Keratinocyte (primary cell): ENCODE results near the gene ABI1. TPM values are rescaled to one million over a fixed set of nuclear protein-coding genes. Genes with fewer than 3 reads are reported as not detected.

Experiments
- DNase-seq: peaks from one replicate; pipeline ENCODE4 v3.0.0-alpha.2; 2011; ENCODE audit warnings: low read depth, missing footprints, low spot score
- FAIRE-seq: peaks from 2 replicates; lab custom pipeline; 2011; peaks lifted over from hg19 to GRCh38; lab: Jason Lieb, UNC
- H2AFZ ChIP-seq: 2 replicates; pipeline ENCODE4 v1.6.0; 2012; ENCODE audit warnings: low read length, control low read depth, inconsistent platforms; ENCODE audit not compliant: control insufficient read depth
- H3K27ac ChIP-seq: 2 replicates; pipeline ENCODE4 v1.5.1; 2011; ENCODE audit warnings: low read length; ENCODE audit not compliant: control insufficient read depth, insufficient read depth
- H3K27me3 ChIP-seq: 3 replicates; pipeline ENCODE4 v1.6.0; 2011; ENCODE audit warnings: low read length; ENCODE audit not compliant: control insufficient read depth, insufficient read depth; ENCODE audit errors: extremely low read depth
- H3K36me3 ChIP-seq, 2 experiments: 2 replicates in 1 of 2; 3 replicates in 1 of 2; pipeline ENCODE4 v1.5.1; 2011; ENCODE audit warnings: low read length in 2 of 2, mild to moderate bottlenecking in 1 of 2; ENCODE audit not compliant: control insufficient read depth in 2 of 2, insufficient read depth in 2 of 2; ENCODE audit errors: extremely low read depth in 1 of 2
- H3K4me1 ChIP-seq: 3 replicates; pipeline ENCODE4 v1.5.1; 2011; ENCODE audit warnings: low read length; ENCODE audit not compliant: control insufficient read depth, insufficient read depth; ENCODE audit errors: extremely low read depth
- H3K4me2 ChIP-seq: 3 replicates; pipeline ENCODE4 v1.6.0; 2011; ENCODE audit warnings: low read depth, low read length; ENCODE audit not compliant: control insufficient read depth, insufficient read depth; ENCODE audit errors: extremely low read depth
- H3K4me3 ChIP-seq, 3 experiments: fragments of 200-600 bp in 1 of 3; sonication (generic) in 1 of 3; 2 replicates in 2 of 3; 3 replicates in 1 of 3; pipeline ENCODE4 v1.5.1; 2011 to 2016; ENCODE audit warnings: low read length in 3 of 3, mild to moderate bottlenecking in 3 of 3, control low read depth in 2 of 3, inconsistent platforms in 1 of 3, low read depth in 1 of 3, mixed read lengths in 1 of 3, mixed run types in 1 of 3, moderate library complexity in 1 of 3; ENCODE audit not compliant: control insufficient read depth in 2 of 3, insufficient read depth in 2 of 3; ENCODE audit errors: extremely low read depth in 1 of 3
- H3K79me2 ChIP-seq: 2 replicates; pipeline ENCODE4 v1.6.0; 2012; ENCODE audit warnings: low read length; ENCODE audit not compliant: control insufficient read depth, insufficient read depth
- H3K9ac ChIP-seq: 3 replicates; pipeline ENCODE4 v1.6.0; 2011; ENCODE audit warnings: low read length; ENCODE audit not compliant: control insufficient read depth, insufficient read depth; ENCODE audit errors: extremely low read depth
- H3K9me1 ChIP-seq: 3 replicates; pipeline ENCODE4 v1.6.0; 2011; ENCODE audit warnings: low read length; ENCODE audit not compliant: control insufficient read depth, insufficient read depth; ENCODE audit errors: extremely low read depth
- H3K9me3 ChIP-seq: 2 replicates; pipeline ENCODE4 v1.5.1; 2012; ENCODE audit warnings: low read depth, low read length; ENCODE audit not compliant: control insufficient read depth
- H4K20me1 ChIP-seq: 3 replicates; pipeline ENCODE4 v1.6.0; 2011; ENCODE audit warnings: low read length; ENCODE audit not compliant: control insufficient read depth, insufficient read depth; ENCODE audit errors: extremely low read depth
- EZH2 ChIP-seq: IDR thresholded peaks from one replicate; pipeline ENCODE4 v1.6.1; 2012; ENCODE audit warnings: inconsistent platforms, mild to moderate bottlenecking, low read length, moderate library complexity
- dilution Hi-C: fragments of 300-500 bp; cut with MboI; formaldehyde crosslinking; loops from one replicate; pipeline ENCODE4 v1.7.0; 2020; ENCODE audit warnings: low sequenced_read_pairs; ENCODE audit not compliant: extremely low pct_ligation_motif_present
- polyA plus RNA-seq, 5 experiments: library from polyadenylated mRNA; depleted of rRNA in 3 of 5; stranded (reverse) in 3 of 5; stranded (forward) in 1 of 5; unstranded in 1 of 5; fragments of >200 nt; gene quantifications; 1 replicate in 1 of 5; 2 replicates in 3 of 5; 3 replicates in 1 of 5; pipeline versions ENCODE4 v1.2.1 to v1.2.3, GENCODE V29; 2011 to 2012; ENCODE audit warnings: missing spikeins in 2 of 5, low read depth in 1 of 5, low replicate concordance in 1 of 5
- TF ChIP-seq, protein P1 (sequence below), 3 experiments: IDR thresholded peaks in 1 of 3; conservative IDR thresholded peaks in 1 of 3; optimal IDR thresholded peaks in 1 of 3; 2 replicates in 2 of 3; 3 replicates in 1 of 3; pipeline versions ENCODE3 to v1.5.1; 2011; ENCODE audit warnings: low read length in 3 of 3, mild to moderate bottlenecking in 3 of 3, moderate library complexity in 2 of 3, control low read depth in 1 of 3, inconsistent platforms in 1 of 3; ENCODE audit not compliant: insufficient read depth in 2 of 3; ENCODE audit errors: extremely low read depth in 1 of 3

ABI1 gene
- polyA plus RNA-seq, 1 donor (not counting 4 experiments of a cell fraction or from before 2014, with no cell fraction given): 78.9 TPM

DNA sequence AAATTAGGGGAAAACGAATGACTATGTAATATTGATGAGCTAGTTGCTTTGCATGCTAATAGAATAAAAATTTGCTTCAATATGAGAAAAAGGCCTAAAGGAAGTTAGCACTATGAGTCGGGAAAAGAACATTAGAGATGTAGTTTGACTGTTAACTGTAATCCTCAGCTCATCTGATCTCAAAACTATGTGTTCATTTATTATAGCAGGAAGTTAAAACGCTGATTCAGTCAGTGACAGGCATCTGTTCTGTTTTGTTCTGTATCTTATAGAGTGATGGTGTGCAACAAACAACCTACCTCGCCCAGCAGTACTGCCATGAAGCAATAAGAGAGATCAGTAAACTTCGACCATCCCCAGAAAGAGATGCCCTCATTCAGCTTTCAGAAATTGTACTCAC is 114.7 kb downstream of the ABI1 start:
- Histone ChIP-seq H3K4me2 (no peak overlapping the region), H3K9me1 (no peaks in the 10 kb centered on the region), H3K4me3 (no peak overlapping the region), H3K27ac (no peak overlapping the region), H3K9ac (no peak overlapping the region), H2AFZ (no peak overlapping the region), H3K79me2 (no peaks in the 10 kb centered on the region), H3K36me3 (peaks cover 10 to 12% of the 10 kb centered on the region in 2 experiments), H4K20me1 (no peaks in the 10 kb centered on the region), H3K4me1 (no peaks in the 10 kb centered on the region), H3K9me3 (no peaks in the 10 kb centered on the region), H3K27me3 (no peaks in the 10 kb centered on the region)
- dilution Hi-C loops: no loop called here
- no peak for DNase-seq
- TF ChIP-seq, protein P1, sequence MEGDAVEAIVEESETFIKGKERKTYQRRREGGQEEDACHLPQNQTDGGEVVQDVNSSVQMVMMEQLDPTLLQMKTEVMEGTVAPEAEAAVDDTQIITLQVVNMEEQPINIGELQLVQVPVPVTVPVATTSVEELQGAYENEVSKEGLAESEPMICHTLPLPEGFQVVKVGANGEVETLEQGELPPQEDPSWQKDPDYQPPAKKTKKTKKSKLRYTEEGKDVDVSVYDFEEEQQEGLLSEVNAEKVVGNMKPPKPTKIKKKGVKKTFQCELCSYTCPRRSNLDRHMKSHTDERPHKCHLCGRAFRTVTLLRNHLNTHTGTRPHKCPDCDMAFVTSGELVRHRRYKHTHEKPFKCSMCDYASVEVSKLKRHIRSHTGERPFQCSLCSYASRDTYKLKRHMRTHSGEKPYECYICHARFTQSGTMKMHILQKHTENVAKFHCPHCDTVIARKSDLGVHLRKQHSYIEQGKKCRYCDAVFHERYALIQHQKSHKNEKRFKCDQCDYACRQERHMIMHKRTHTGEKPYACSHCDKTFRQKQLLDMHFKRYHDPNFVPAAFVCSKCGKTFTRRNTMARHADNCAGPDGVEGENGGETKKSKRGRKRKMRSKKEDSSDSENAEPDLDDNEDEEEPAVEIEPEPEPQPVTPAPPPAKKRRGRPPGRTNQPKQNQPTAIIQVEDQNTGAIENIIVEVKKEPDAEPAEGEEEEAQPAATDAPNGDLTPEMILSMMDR (optimal IDR thresholded peaks at IDR 0.05 in 1 of 3, IDR thresholded peaks at IDR 0.05 in 1 of 3, conservative IDR thresholded peaks at IDR 0.05 in 1 of 3; ENCODE audit: extremely low read depth in 1 of 3, insufficient read depth in 2 of 3, low read length in 3 of 3): no peak
- no peak for TF ChIP-seq EZH2
- FAIRE-seq: no peak

DNA sequence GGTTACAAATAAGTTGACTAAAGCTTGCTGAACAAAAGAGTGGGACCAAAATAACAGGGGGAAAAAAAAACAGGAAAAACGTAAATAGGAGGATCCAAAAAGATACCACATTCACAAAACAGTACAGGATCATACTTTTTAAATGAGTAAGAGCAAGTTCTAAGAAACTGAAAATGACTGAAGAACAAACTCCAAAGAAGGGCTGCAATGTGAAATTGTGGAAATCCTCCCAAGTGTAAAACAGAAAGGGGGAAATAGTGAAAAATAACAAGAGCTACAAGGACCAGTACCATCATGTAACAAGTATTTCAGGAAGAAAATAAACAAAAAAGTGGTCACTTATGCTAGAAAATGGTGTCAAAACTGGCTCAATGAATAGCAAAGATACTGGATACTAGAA is 116.9 kb downstream of the ABI1 start:
- Histone ChIP-seq H3K27ac (no peak overlapping the region), H3K9ac (no peak overlapping the region), H3K36me3 (peaks cover 6 to 18% of the 10 kb centered on the region in 2 experiments), H3K4me2 (no peak overlapping the region), H3K27me3 (no peaks in the 10 kb centered on the region), H3K4me3 (no peak overlapping the region), H2AFZ (no peak overlapping the region), H3K9me3 (no peaks in the 10 kb centered on the region), H4K20me1 (no peaks in the 10 kb centered on the region), H3K4me1 (no peaks in the 10 kb centered on the region), H3K9me1 (no peaks in the 10 kb centered on the region), H3K79me2 (no peaks in the 10 kb centered on the region)
- no peak for DNase-seq
- dilution Hi-C loops: no loop called here
- TF ChIP-seq, protein P1 (optimal IDR thresholded peaks at IDR 0.05 in 1 of 3, IDR thresholded peaks at IDR 0.05 in 1 of 3, conservative IDR thresholded peaks at IDR 0.05 in 1 of 3; ENCODE audit: extremely low read depth in 1 of 3, insufficient read depth in 2 of 3, low read length in 3 of 3): no peak
- no peak for TF ChIP-seq EZH2
- FAIRE-seq: no peak
